Fibroblast of lung (primary cell): ENCODE data around the gene RIPK4.

Experiments used
- EZH2 ChIP-seq: IDR thresholded peaks from 2 replicates; pipeline ENCODE4 v1.5.1; 2012; ENCODE audit warnings: low read length, control low read depth, mild to moderate bottlenecking; ENCODE audit errors: missing control alignments
- TF ChIP-seq, protein P1 (sequence below), 2 donors: IDR thresholded peaks in 1 of 2; conservative IDR thresholded peaks in 1 of 2; 1 replicate in 1 of 2; 2 replicates in 1 of 2; pipeline ENCODE4 v1.5.1; 2011 to 2012; ENCODE audit warnings: low read length in 2 of 2, control low read depth in 1 of 2, inconsistent platforms in 1 of 2, low read depth in 1 of 2, mild to moderate bottlenecking in 1 of 2

DNA sequence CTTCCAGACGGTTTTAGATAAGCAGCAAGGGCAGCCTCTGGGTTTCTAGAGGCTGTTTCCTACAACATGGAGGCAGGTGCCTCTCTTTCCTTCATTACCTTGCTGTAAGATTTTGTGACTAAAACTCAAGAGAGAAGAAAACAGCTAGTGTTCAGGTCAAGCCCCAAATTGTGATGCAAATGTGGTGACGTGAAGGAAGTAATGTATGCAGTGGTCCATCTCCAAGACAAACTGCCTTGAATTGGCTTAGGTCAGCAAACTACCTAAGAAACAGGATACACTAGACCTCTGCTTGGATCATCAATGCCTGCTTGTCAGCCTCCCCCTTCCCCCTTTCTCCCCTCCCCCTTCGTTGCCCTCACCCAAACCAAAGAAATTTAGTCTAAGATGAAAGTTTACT lies 28.9 kb upstream of the RIPK4 start:
- no peak for TF ChIP-seq EZH2
- TF ChIP-seq, protein P1, sequence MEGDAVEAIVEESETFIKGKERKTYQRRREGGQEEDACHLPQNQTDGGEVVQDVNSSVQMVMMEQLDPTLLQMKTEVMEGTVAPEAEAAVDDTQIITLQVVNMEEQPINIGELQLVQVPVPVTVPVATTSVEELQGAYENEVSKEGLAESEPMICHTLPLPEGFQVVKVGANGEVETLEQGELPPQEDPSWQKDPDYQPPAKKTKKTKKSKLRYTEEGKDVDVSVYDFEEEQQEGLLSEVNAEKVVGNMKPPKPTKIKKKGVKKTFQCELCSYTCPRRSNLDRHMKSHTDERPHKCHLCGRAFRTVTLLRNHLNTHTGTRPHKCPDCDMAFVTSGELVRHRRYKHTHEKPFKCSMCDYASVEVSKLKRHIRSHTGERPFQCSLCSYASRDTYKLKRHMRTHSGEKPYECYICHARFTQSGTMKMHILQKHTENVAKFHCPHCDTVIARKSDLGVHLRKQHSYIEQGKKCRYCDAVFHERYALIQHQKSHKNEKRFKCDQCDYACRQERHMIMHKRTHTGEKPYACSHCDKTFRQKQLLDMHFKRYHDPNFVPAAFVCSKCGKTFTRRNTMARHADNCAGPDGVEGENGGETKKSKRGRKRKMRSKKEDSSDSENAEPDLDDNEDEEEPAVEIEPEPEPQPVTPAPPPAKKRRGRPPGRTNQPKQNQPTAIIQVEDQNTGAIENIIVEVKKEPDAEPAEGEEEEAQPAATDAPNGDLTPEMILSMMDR (conservative IDR thresholded peaks at IDR 0.05 in 1 of 2, IDR thresholded peaks at IDR 0.05 in 1 of 2; ENCODE audit: low read depth in 1 of 2, low read length in 2 of 2) = no peak
